Fibroblast of lung (primary cell): Measurements from ENCODE around the gene OR51V1. TPM values are rescaled to one million over a fixed set of nuclear protein-coding genes. Genes with fewer than 3 reads are reported as not detected.

ENCODE experiments used
- DNase-seq, 2 donors: peaks; one replicate each; pipeline versions ENCODE4 v3.0.0 to v3.0.0-alpha.2; 2010; ENCODE audit warnings: low read depth in 2 of 2
- H2AFZ ChIP-seq: 2 replicates; pipeline ENCODE4 v1.5.1; 2012; ENCODE audit warnings: low read length, control low read depth, inconsistent platforms
- H3K27ac ChIP-seq: 2 replicates; pipeline ENCODE4 v1.5.1; 2011; ENCODE audit warnings: low read length, control low read depth; ENCODE audit not compliant: insufficient read depth
- H3K27me3 ChIP-seq: 2 replicates; pipeline ENCODE4 v1.5.1; 2011; ENCODE audit warnings: mild to moderate bottlenecking, low read length; ENCODE audit not compliant: control insufficient read depth, insufficient read depth
- H3K36me3 ChIP-seq: 2 replicates; pipeline ENCODE4 v1.5.1; 2011; ENCODE audit warnings: low read length; ENCODE audit not compliant: control insufficient read depth, insufficient read depth
- H3K4me1 ChIP-seq: 2 replicates; pipeline ENCODE4 v1.5.1; 2011; ENCODE audit warnings: low read length; ENCODE audit not compliant: control insufficient read depth, insufficient read depth; ENCODE audit errors: extremely low read depth
- H3K4me2 ChIP-seq: 2 replicates; pipeline ENCODE4 v1.5.1; 2011; ENCODE audit warnings: low read length, control low read depth; ENCODE audit not compliant: insufficient read depth; ENCODE audit errors: extremely low read depth
- H3K4me3 ChIP-seq, 4 experiments: fragments of 200-600 bp in 1 of 4; sonication (generic) in 1 of 4; replicated peaks in 1 of 4; 2 replicates each; pipeline ENCODE4 v1.5.1; 2011 to 2016; ENCODE audit warnings: low read length in 4 of 4, low read depth in 3 of 4, mild to moderate bottlenecking in 3 of 4, control low read depth in 2 of 4, inconsistent platforms in 1 of 4, mixed read lengths in 1 of 4; ENCODE audit not compliant: insufficient read depth in 1 of 4; ENCODE audit errors: control extremely low read depth in 1 of 4
- H3K79me2 ChIP-seq: 2 replicates; pipeline ENCODE4 v1.5.1; 2012; ENCODE audit warnings: mild to moderate bottlenecking, low read length, inconsistent platforms; ENCODE audit not compliant: control insufficient read depth, insufficient read depth
- H3K9ac ChIP-seq: 2 replicates; pipeline ENCODE4 v1.5.1; 2011; ENCODE audit warnings: mild to moderate bottlenecking, low read length, control low read depth; ENCODE audit not compliant: insufficient read depth
- H3K9me3 ChIP-seq: 2 replicates; pipeline ENCODE4 v1.5.1; 2012; ENCODE audit warnings: low read depth, low read length; ENCODE audit not compliant: control insufficient read depth, insufficient read depth
- H4K20me1 ChIP-seq: 2 replicates; pipeline ENCODE4 v1.5.1; 2011; ENCODE audit warnings: low read length; ENCODE audit not compliant: control insufficient read depth, insufficient read depth; ENCODE audit errors: extremely low read depth
- EZH2 ChIP-seq: IDR thresholded peaks from 2 replicates; pipeline ENCODE4 v1.5.1; 2012; ENCODE audit warnings: low read length, control low read depth, mild to moderate bottlenecking; ENCODE audit errors: missing control alignments
- polyA plus RNA-seq, 2 donors: library from polyadenylated mRNA; depleted of rRNA in 1 of 2; stranded (reverse) in 1 of 2; unstranded in 1 of 2; fragments of >200 nt; gene quantifications; 2 replicates each; pipeline ENCODE4 v1.2.1, GENCODE V29; 2011 to 2012; ENCODE audit warnings: missing spikeins in 1 of 2
- total RNA-seq: library from RNA; depleted of rRNA; stranded (reverse); fragments of >200 nt; gene quantifications from 2 replicates; pipeline ENCODE4 v1.2.1, GENCODE V29; 2014
- TF ChIP-seq, protein P1 (sequence below), 2 donors: IDR thresholded peaks in 1 of 2; conservative IDR thresholded peaks in 1 of 2; 1 replicate in 1 of 2; 2 replicates in 1 of 2; pipeline ENCODE4 v1.5.1; 2011 to 2012; ENCODE audit warnings: low read length in 2 of 2, control low read depth in 1 of 2, inconsistent platforms in 1 of 2, low read depth in 1 of 2, mild to moderate bottlenecking in 1 of 2

OR51V1 gene
- total and polyA plus RNA-seq, 2 donors (not counting 1 experiment from before 2014, with no cell fraction given), result not detected

DNA sequence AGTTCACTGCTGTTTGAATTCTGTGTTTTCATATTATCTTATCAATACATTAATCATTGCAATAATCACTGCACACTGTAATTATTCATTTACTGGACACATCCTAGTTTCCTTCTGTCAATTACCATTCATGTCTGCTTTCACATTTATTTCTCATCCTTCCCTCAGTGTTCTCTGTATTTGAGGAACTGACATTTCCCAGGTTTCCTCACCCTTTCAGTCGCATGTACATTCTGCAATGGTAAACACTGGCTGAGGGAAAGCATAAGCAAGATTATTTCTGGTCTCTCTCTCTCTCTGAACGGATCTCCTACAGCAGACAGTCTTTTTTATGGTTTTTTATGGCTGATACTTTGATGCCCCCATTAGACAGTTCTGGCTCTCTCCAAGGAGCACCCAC, 38.0 kb upstream of the OR51V1 start:
- no peaks in the 10 kb centered on the region for H3K27me3 ChIP-seq
- H3K4me1 ChIP-seq, result peaks cover 9% of the 10 kb centered on the region
- no peak overlapping the region for H3K9ac ChIP-seq
- no peaks in the 10 kb centered on the region for H4K20me1 ChIP-seq
- no peaks in the 10 kb centered on the region for H3K79me2 ChIP-seq
- no peak overlapping the region for H3K27ac ChIP-seq
- no peak overlapping the region for H3K4me2 ChIP-seq
- TF ChIP-seq, protein P1, sequence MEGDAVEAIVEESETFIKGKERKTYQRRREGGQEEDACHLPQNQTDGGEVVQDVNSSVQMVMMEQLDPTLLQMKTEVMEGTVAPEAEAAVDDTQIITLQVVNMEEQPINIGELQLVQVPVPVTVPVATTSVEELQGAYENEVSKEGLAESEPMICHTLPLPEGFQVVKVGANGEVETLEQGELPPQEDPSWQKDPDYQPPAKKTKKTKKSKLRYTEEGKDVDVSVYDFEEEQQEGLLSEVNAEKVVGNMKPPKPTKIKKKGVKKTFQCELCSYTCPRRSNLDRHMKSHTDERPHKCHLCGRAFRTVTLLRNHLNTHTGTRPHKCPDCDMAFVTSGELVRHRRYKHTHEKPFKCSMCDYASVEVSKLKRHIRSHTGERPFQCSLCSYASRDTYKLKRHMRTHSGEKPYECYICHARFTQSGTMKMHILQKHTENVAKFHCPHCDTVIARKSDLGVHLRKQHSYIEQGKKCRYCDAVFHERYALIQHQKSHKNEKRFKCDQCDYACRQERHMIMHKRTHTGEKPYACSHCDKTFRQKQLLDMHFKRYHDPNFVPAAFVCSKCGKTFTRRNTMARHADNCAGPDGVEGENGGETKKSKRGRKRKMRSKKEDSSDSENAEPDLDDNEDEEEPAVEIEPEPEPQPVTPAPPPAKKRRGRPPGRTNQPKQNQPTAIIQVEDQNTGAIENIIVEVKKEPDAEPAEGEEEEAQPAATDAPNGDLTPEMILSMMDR (conservative IDR thresholded peaks at IDR 0.05 in 1 of 2, IDR thresholded peaks at IDR 0.05 in 1 of 2; ENCODE audit: low read depth in 1 of 2, low read length in 2 of 2), result no peak
- TF ChIP-seq EZH2, result no peak
- peak overlapping the region; percentile 39 for H2AFZ ChIP-seq
- H3K36me3 ChIP-seq, result no peaks in the 10 kb centered on the region
- DNase-seq, result no peak
- H3K9me3 ChIP-seq, result no peaks in the 10 kb centered on the region
- no peak overlapping the region for H3K4me3 ChIP-seq

DNA sequence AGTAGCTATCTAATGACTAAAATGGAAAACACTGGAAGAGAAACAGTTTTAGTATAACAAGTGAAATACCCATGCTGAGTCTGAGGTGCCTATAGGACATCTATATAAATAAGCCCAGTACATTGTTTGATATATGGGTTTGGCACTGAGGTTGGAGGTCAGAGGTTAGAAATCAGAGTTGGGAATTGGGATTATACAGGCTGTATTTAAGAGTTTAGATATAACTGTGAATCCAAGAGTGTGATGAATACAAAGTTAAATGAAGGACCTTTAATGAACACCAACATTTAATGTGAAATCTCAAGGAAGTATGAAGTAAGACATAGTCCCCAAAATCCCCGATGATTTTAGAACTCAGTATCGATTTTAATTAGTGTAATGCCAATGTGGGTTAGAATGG, 36.9 kb upstream of the OR51V1 start:
- Histone ChIP-seq H2AFZ (no peak overlapping the region), H3K4me2 (no peak overlapping the region), H3K4me1 (peaks cover 9% of the 10 kb centered on the region), H3K9ac (no peak overlapping the region), H3K36me3 (no peaks in the 10 kb centered on the region), H3K79me2 (no peaks in the 10 kb centered on the region), H3K4me3 (no peak overlapping the region), H4K20me1 (no peaks in the 10 kb centered on the region), H3K27me3 (no peaks in the 10 kb centered on the region), H3K27ac (no peak overlapping the region), H3K9me3 (no peaks in the 10 kb centered on the region)
- no peak for DNase-seq
- TF ChIP-seq, protein P1 (conservative IDR thresholded peaks at IDR 0.05 in 1 of 2, IDR thresholded peaks at IDR 0.05 in 1 of 2; ENCODE audit: low read depth in 1 of 2, low read length in 2 of 2), result no peak
- no peak for TF ChIP-seq EZH2

DNA sequence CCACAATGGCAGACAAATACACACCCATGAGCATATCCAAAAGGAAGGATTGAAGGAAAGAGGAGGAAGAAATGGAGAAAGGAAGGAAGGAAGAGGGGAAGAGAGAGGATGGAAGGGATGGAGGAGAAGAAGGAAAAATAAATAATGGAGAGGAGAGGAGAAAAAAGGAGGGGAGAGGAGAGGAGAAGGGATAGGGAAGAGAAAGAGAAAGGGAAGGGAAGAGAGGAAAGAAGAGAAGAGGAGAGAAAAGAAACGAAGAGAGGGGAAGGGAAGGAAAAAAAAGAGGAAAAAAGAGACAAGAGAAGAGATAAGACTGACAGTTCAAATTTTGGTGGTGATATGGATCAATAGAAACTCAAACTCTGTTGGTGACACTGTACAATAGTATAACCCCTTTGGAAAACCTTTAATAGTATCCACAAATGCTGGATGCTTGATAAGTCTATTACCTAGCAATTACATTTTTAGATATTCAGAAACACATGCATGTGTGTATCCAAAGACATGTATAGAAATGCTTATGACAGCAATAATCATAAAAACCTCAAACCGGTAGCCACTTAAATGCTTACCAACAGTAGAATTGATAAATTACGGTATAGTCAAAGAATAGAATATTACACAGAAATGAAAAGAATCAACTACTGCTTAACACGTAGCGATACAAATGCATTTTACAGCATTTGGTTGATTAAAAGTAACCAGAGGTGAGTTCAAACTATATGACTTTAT, 35.0 kb upstream of the OR51V1 start:
- Histone ChIP-seq H3K4me3 (no peak overlapping the region), H3K79me2 (no peaks in the 10 kb centered on the region), H3K36me3 (no peaks in the 10 kb centered on the region), H4K20me1 (no peaks in the 10 kb centered on the region), H3K27me3 (no peaks in the 10 kb centered on the region), H3K4me2 (no peak overlapping the region), H3K27ac (no peak overlapping the region), H3K9me3 (no peaks in the 10 kb centered on the region), H3K9ac (no peak overlapping the region), H3K4me1 (peaks cover 9% of the 10 kb centered on the region), H2AFZ (peak overlapping the region; percentile 0)
- no peak for TF ChIP-seq EZH2
- TF ChIP-seq, protein P1 (conservative IDR thresholded peaks at IDR 0.05 in 1 of 2, IDR thresholded peaks at IDR 0.05 in 1 of 2; ENCODE audit: low read depth in 1 of 2, low read length in 2 of 2), result no peak
- no peak for DNase-seq
